HG02588 (cell line): ENCODE results near the gene RXRG.

Experiments used
- ATAC-seq: cut with Tn5 transposase; IDR thresholded peaks from one replicate; pipeline ENCODE4 v1.9.1; 2021; ENCODE audit warnings: mild to moderate bottlenecking, moderate library complexity; ENCODE audit not compliant: unreplicated experiment

The RXRG gene

GRCh38 chr1:165451691-165452090 lies 6.8 kb upstream of the RXRG start:
- ATAC-seq, result no peak

- ATAC-seq, result no peak
Observed at GRCh38 chr1:165449131-165449530, 4.2 kb upstream of the RXRG start.

- ATAC-seq, result no peak
Observed at GRCh38 chr1:165445388-165445787, 462 bp upstream of the RXRG start.

- no peak for ATAC-seq
Observed at GRCh38 chr1:165443539-165444311, 1.2 kb downstream of the RXRG start.

- ATAC-seq, result no peak
Observed at GRCh38 chr1:165442653-165443052, 2.3 kb downstream of the RXRG start.

- ATAC-seq, result no peak
Observed at GRCh38 chr1:165442053-165442452, 2.9 kb downstream of the RXRG start.

GRCh38 chr1:165441166-165441880 lies 3.6 kb downstream of the RXRG start:
- no peak for ATAC-seq

- no peak for ATAC-seq
Observed at GRCh38 chr1:165439330-165439729, 5.6 kb downstream of the RXRG start.

- ATAC-seq, result no peak
Observed at GRCh38 chr1:165436994-165437393, 7.9 kb downstream of the RXRG start.

GRCh38 chr1:165435801-165436200 lies 9.1 kb downstream of the RXRG start:
- no peak for ATAC-seq

GRCh38 chr1:165434281-165434680 lies 10.6 kb downstream of the RXRG start:
- ATAC-seq, result no peak

- ATAC-seq, result peak; percentile 68
Observed at GRCh38 chr1:165431079-165431478, 13.8 kb downstream of the RXRG start.

GRCh38 chr1:165426745-165427144 lies 18.2 kb downstream of the RXRG start:
- no peak for ATAC-seq

GRCh38 chr1:165425621-165426020 lies 19.3 kb downstream of the RXRG start:
- no peak for ATAC-seq

- peak; percentile 55 for ATAC-seq
Observed at GRCh38 chr1:165424454-165425216, 20.3 kb downstream of the RXRG start.

- no peak for ATAC-seq
Observed at GRCh38 chr1:165423136-165423535, 21.8 kb downstream of the RXRG start.

GRCh38 chr1:165420655-165421054 lies 24.3 kb downstream of the RXRG start:
- ATAC-seq, result no peak

GRCh38 chr1:165419839-165420238 lies 25.1 kb downstream of the RXRG start:
- ATAC-seq, result no peak

GRCh38 chr1:165418195-165418594 lies 26.7 kb downstream of the RXRG start:
- ATAC-seq, result no peak

GRCh38 chr1:165416876-165417275 lies 28.1 kb downstream of the RXRG start:
- ATAC-seq, result no peak

- no peak for ATAC-seq
Observed at GRCh38 chr1:165415068-165415467, 29.9 kb downstream of the RXRG start.

- ATAC-seq, result no peak
Observed at GRCh38 chr1:165414620-165415019, 30.3 kb downstream of the RXRG start.
